GM12865 (cell line): ENCODE results near the gene MRPL10.

Source experiments
- DNase-seq: peaks from one replicate; pipeline ENCODE4 v3.0.0; 2010; ENCODE audit warnings: low read depth
- H3K4me3 ChIP-seq: 2 replicates; pipeline ENCODE4 v1.5.1; 2011; ENCODE audit warnings: mild to moderate bottlenecking, low read depth, low read length, control low read depth
- TF ChIP-seq, protein P1 (sequence below): IDR thresholded peaks from 2 replicates; pipeline ENCODE4 v1.5.1; 2011; ENCODE audit warnings: low read length, control low read depth, low read depth, inconsistent platforms; ENCODE audit not compliant: insufficient read depth; ENCODE audit errors: missing control alignments

MRPL10 gene

DNA sequence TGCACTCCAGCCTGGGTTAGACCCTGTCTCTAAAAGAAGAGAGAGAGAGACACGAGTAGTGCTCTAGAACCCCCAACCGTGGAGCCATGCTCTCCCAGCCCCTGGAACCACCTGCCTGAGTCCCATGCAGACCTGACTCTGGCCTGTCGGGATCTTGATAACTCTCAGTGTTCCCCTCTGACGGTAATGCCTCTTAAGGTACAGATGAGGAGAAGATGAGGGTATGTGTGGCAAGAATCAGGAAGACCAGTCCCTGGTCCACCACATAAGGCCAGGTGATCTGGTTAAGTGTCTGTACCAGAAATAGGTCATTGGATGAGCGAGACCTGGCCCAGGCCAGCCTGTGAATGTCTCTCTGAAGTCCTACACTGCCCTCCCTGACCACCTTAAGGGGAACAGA, 28.1 kb downstream of the MRPL10 start:
- no peak overlapping the region for H3K4me3 ChIP-seq
- TF ChIP-seq, protein P1, sequence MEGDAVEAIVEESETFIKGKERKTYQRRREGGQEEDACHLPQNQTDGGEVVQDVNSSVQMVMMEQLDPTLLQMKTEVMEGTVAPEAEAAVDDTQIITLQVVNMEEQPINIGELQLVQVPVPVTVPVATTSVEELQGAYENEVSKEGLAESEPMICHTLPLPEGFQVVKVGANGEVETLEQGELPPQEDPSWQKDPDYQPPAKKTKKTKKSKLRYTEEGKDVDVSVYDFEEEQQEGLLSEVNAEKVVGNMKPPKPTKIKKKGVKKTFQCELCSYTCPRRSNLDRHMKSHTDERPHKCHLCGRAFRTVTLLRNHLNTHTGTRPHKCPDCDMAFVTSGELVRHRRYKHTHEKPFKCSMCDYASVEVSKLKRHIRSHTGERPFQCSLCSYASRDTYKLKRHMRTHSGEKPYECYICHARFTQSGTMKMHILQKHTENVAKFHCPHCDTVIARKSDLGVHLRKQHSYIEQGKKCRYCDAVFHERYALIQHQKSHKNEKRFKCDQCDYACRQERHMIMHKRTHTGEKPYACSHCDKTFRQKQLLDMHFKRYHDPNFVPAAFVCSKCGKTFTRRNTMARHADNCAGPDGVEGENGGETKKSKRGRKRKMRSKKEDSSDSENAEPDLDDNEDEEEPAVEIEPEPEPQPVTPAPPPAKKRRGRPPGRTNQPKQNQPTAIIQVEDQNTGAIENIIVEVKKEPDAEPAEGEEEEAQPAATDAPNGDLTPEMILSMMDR = no peak
- DNase-seq = no peak

DNA sequence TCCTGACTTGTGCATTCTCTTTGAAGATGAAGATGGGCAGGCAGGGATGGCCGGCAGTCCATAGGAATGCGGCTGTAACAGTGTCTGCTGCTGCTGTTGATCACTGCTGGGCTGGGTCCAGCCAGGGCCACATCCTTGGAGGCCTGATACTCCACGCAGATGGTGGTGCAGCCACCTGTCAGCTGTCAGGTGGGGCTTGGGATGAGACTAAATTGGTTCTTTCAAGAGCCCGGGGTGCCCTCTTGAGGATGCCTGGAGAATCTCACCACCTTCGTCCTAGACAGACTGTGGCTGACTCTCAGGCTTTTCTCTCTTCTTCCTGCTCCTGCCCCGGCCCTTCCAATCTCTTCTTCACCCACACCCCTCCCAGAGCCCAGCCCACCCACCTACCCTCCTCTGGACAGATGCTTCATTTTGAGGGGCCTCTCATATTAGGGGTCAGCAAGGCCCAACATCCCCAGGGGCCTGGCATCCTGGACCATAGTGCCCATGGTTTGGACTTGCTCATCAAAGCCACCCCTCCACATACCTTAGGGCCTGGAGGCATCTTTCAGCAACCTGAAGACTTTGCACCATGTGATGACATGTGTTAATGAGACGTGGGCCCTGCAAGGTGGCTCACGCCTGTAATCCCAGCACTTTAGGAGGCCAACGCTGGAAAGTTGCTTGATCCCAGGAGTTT, 28.9 kb downstream of the MRPL10 start:
- TF ChIP-seq, protein P1 = peak; percentile 79
- H3K4me3 ChIP-seq = no peak overlapping the region
- DNase-seq = peak; percentile 72

DNA sequence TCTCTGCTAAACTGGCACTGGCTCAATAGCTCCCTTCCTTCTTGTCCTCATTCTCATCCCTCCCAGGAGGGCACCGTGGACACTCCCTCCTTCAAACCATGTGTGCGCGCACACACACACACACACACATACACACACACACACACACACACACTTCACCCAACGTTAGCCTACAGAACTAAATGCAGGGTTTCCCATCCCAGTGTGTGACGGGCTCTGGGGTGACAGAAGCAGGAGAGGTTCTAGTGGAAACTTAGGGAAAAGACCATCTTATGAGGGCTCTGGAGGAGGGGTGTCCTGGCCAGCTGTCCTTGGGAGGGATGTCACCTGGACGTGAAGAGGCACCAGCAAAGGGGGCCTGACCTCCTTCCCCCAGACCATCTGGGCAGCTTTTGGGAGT, 29.4 kb downstream of the MRPL10 start:
- TF ChIP-seq, protein P1 = no peak
- no peak overlapping the region for H3K4me3 ChIP-seq
- no peak for DNase-seq

DNA sequence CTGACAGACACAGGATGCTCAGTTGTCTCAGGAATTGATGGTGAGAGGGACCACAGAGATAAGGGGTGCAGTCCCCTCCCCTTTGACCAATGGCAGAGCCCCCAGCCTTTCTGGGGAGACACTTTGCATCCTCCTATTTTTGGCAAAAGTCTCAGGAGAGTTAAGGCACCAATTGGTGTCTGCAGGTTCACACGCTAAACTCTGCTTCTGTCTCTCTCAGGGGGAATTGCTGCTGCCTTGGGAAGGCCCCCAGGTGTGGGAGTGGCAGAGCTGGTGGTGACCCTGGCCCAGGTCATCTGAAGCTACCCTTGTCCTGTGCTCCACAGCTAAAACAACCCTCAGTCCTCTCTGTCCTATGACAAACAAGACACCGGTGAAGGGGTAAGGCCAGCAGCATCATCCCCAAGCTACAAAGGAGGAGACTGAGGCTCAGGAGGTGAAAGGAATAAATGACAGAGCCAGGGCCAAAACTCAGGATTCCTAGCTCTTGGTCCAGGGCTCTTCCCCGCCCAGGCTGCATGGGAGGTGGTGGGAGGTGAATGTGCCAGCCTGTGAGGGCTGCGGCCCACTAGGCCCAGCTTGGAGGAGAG, 30.1 kb downstream of the MRPL10 start:
- no peak for DNase-seq
- TF ChIP-seq, protein P1 = no peak
- H3K4me3 ChIP-seq = no peak overlapping the region

DNA sequence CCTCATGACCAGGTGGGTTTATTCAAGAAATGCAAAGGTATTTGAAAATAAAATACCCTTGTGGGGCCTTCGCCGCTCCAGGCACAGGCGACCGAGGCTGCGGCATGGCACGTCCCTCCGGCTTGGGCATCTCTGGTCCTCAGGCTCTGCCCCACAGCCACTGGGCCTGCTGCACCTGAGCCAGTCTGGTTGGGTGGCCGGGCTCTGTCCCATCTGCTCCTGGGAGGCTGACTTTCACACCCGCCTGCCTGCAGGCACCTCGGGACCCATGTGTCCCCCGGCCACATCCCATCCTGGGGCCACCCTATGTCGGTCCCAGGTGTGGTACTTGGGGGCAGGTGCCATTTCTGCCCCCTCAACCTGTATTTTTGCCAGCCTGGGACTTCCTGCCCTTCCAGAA, 30.7 kb downstream of the MRPL10 start:
- TF ChIP-seq, protein P1 = no peak
- no peak overlapping the region for H3K4me3 ChIP-seq
- no peak for DNase-seq

DNA sequence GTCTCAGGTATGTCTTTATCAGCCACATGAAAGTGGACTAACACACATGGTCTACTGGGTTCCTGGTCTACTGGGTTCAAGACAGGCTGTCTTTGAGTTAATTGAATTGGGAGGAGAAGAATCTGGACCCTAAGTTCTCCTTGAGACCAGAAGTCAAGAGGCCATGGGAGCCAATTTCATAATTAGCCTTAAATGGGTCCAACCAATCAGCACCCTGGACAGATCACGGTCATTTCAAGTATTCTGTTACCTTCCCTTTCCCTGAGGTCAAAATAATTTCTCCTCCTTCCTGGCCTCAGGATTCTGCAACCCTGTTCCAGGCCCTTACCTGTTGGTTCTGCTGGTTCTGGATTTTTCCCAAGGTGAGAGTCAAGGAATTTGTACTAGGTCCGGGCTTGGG, 33.5 kb downstream of the MRPL10 start:
- no peak for DNase-seq

More for the DNA sequence above, 33.5 kb downstream of the MRPL10 start:
- TF ChIP-seq, protein P1 = no peak
- no peak overlapping the region for H3K4me3 ChIP-seq
